Endothelial cell of umbilical vein (primary cell): ENCODE data around the gene REM2. TPM values are rescaled to one million over a fixed set of nuclear protein-coding genes. Genes with fewer than 3 reads are reported as not detected.
"Not testable (repeated sequence)": the region's sequence is repeated elsewhere in the genome, so short reads cannot be mapped to it uniquely, and the experiment has no call there.

Experiments
- BruUV-seq: library from RNA; stranded (reverse); fragments of 400-500 nt; replicated peaks from 2 replicates; lab custom pipeline; 2021; lab: Mats Ljungman, UMichigan
- CTCF ChIA-PET: fragments of 300-600, 350-600 bp; sonication (Branson Sonifier 250); formaldehyde crosslinking; loops from one replicate; lab custom pipeline; 2021; ENCODE audit warnings: antibody characterized with exemption, inconsistent platforms; lab: Charles Lee
- POLR2A ChIA-PET: fragments of 300-600, 350-600 bp; sonication (Branson Sonifier 250); formaldehyde crosslinking; loops from one replicate; lab custom pipeline; 2021; ENCODE audit warnings: antibody characterized with exemption, inconsistent platforms; lab: Charles Lee
- DNase-seq: peaks from one replicate; pipeline ENCODE4 v3.0.0-alpha.2; 2011; ENCODE audit warnings: low read depth, low spot score
- FAIRE-seq: peaks from 2 replicates; lab custom pipeline; 2011; peaks lifted over from hg19 to GRCh38; lab: Jason Lieb, UNC
- H2AFZ ChIP-seq: 2 replicates; pipeline ENCODE4 v1.6.0; 2012; ENCODE audit warnings: low read depth, low read length, control low read depth, inconsistent platforms
- H3K27ac ChIP-seq: 2 replicates; pipeline ENCODE4 v1.5.1; 2011; ENCODE audit warnings: low read depth, mild to moderate bottlenecking, control low read depth, low read length, moderate library complexity; ENCODE audit not compliant: insufficient read depth
- H3K27me3 ChIP-seq, 2 experiments: 2 replicates each; pipeline versions ENCODE4 v1.6.0 to v1.6.1; 2011; ENCODE audit warnings: low read length in 2 of 2, mixed read lengths in 1 of 2; ENCODE audit not compliant: control insufficient read depth in 2 of 2, insufficient read depth in 2 of 2
- H3K36me3 ChIP-seq, 2 experiments: 2 replicates in 1 of 2; 3 replicates in 1 of 2; pipeline ENCODE4 v1.5.1; 2011; ENCODE audit warnings: low read length in 2 of 2, mild to moderate bottlenecking in 1 of 2, moderate library complexity in 1 of 2; ENCODE audit not compliant: control insufficient read depth in 2 of 2, insufficient read depth in 2 of 2; ENCODE audit errors: extremely low read depth in 1 of 2
- H3K4me1 ChIP-seq: 3 replicates; pipeline ENCODE4 v1.5.1; 2011; ENCODE audit warnings: mild to moderate bottlenecking, low read length; ENCODE audit not compliant: control insufficient read depth, insufficient read depth; ENCODE audit errors: extremely low read depth
- H3K4me2 ChIP-seq: 2 replicates; pipeline ENCODE4 v1.6.1; 2011; ENCODE audit warnings: low read length, control low read depth, mixed read lengths; ENCODE audit not compliant: insufficient read depth
- H3K4me3 ChIP-seq, 3 experiments: fragments of 200-600 bp in 1 of 3; sonication (generic), shearing (Covaris generic) in 1 of 3; replicated peaks in 1 of 3; 2 replicates each; pipeline ENCODE4 v1.5.1; 2011 to 2016; ENCODE audit warnings: control low read depth in 3 of 3, low read length in 3 of 3, mild to moderate bottlenecking in 2 of 3, inconsistent platforms in 1 of 3, low read depth in 1 of 3, moderate library complexity in 1 of 3; ENCODE audit not compliant: insufficient read depth in 1 of 3
- H3K79me2 ChIP-seq: 2 replicates; pipeline ENCODE4 v1.6.0; 2012; ENCODE audit warnings: low read length, inconsistent platforms; ENCODE audit not compliant: control insufficient read depth, insufficient read depth
- H3K9ac ChIP-seq: replicated peaks from 2 replicates; pipeline ENCODE3; 2011; ENCODE audit warnings: low read length, control low read depth; ENCODE audit not compliant: insufficient read depth; ENCODE audit errors: extremely low read depth
- H3K9me1 ChIP-seq: replicated peaks from 3 replicates; pipeline ENCODE4 v1.6.0; 2011; ENCODE audit warnings: mild to moderate bottlenecking, low read length; ENCODE audit not compliant: control insufficient read depth, insufficient read depth; ENCODE audit errors: extremely low read depth
- H3K9me3 ChIP-seq: replicated peaks from 2 replicates; pipeline ENCODE4 v1.5.1; 2012; ENCODE audit warnings: low read length, inconsistent platforms; ENCODE audit not compliant: control insufficient read depth, insufficient read depth
- H4K20me1 ChIP-seq: replicated peaks from 2 replicates; pipeline ENCODE3; 2011; ENCODE audit warnings: mild to moderate bottlenecking, low read length; ENCODE audit not compliant: control insufficient read depth, insufficient read depth; ENCODE audit errors: extremely low read depth
- CTCF ChIP-seq, 2 donors: IDR thresholded peaks; 1 replicate in 1 of 2; 2 replicates in 1 of 2; pipeline ENCODE4 v1.5.1; 2011; ENCODE audit warnings: low read length in 2 of 2, mild to moderate bottlenecking in 2 of 2, moderate library complexity in 2 of 2, control low read depth in 1 of 2, inconsistent platforms in 1 of 2, low read depth in 1 of 2; ENCODE audit not compliant: insufficient read depth in 1 of 2; ENCODE audit errors: extremely low read depth in 1 of 2
- EZH2 ChIP-seq: IDR thresholded peaks from 2 replicates; pipeline ENCODE4 v1.6.1; 2012; ENCODE audit warnings: borderline replicate concordance, low read depth, mild to moderate bottlenecking, moderate library complexity, low read length, inconsistent platforms; ENCODE audit not compliant: severe bottlenecking
- FOS ChIP-seq: IDR thresholded peaks from 2 replicates; pipeline ENCODE4 v1.6.1; 2011; ENCODE audit warnings: mild to moderate bottlenecking, low read length, moderate library complexity, borderline replicate concordance; ENCODE audit not compliant: insufficient read depth
- GATA2 ChIP-seq: IDR thresholded peaks from 2 replicates; pipeline ENCODE4 v1.7.0; 2011; ENCODE audit warnings: low read depth, mild to moderate bottlenecking, moderate library complexity, mixed read lengths, low read length; ENCODE audit not compliant: insufficient read length, insufficient read depth
- JUN ChIP-seq: IDR thresholded peaks from 2 replicates; pipeline ENCODE4 v1.6.1; 2011; ENCODE audit warnings: borderline replicate concordance, low read depth; ENCODE audit not compliant: insufficient read length, insufficient read depth
- MAX ChIP-seq: IDR thresholded peaks from 2 replicates; pipeline ENCODE4 v1.6.1; 2011; ENCODE audit not compliant: insufficient read depth, insufficient read length
- MYC ChIP-seq: IDR thresholded peaks from one replicate; pipeline ENCODE4 v1.6.1; 2011; ENCODE audit warnings: mild to moderate bottlenecking, low read depth, low read length
- POLR2A ChIP-seq: IDR thresholded peaks from 2 replicates; pipeline ENCODE4 v1.6.1; 2012; ENCODE audit warnings: low read depth, mild to moderate bottlenecking, control low read depth, low read length
- POLR2AphosphoS5 ChIP-seq: IDR thresholded peaks from 2 replicates; pipeline ENCODE4 v1.6.1; 2012; ENCODE audit warnings: low read depth, mild to moderate bottlenecking, control low read depth, low read length, moderate library complexity; ENCODE audit not compliant: insufficient read depth
- dilution Hi-C: fragments of 300-500 bp; cut with MboI; formaldehyde crosslinking; loops from one replicate; pipeline ENCODE4 v1.15.0; 2019; ENCODE audit warnings: low sequenced_read_pairs; ENCODE audit not compliant: extremely low pct_ligation_motif_present
- intact Hi-C: fragments of 100-400 bp; cut with micrococcal nuclease; formaldehyde crosslinking; loops from one replicate; pipeline ENCODE4 v1.10.0; 2022
- polyA plus RNA-seq, 4 experiments: library from polyadenylated mRNA; depleted of rRNA in 3 of 4; stranded (reverse) in 3 of 4; unstranded in 1 of 4; fragments of >200 nt; gene quantifications; 2 replicates each; pipeline versions ENCODE4 v1.2.1 to v1.2.3, GENCODE V29; 2011 to 2012; ENCODE audit warnings: missing spikeins in 1 of 4
- total RNA-seq: library from RNA; stranded (reverse); gene quantifications from 2 replicates; pipeline ENCODE4 v1.2.3, GENCODE V29; 2021

The REM2 gene
- total and polyA plus RNA-seq, 2 donors (not counting 3 experiments of a cell fraction or from before 2014, with no cell fraction given): 0.33 TPM; not detected in 1

GRCh38 chr14:22856428-22856827, 26.6 kb upstream of the REM2 start:
- dilution Hi-C loops: no loop called here
- FAIRE-seq (no peak), DNase-seq (no peak)
- Histone ChIP-seq H3K4me1 (peaks cover 18% of the 10 kb centered on the region), H4K20me1 (no peaks in the 10 kb centered on the region), H3K9me1 (no peaks in the 10 kb centered on the region), H3K27me3 (no peaks in the 10 kb centered on the region), H3K4me2 (no peak overlapping the region), H3K9ac (no peak overlapping the region), H3K9me3 (no peaks in the 10 kb centered on the region), H3K79me2 (no peaks in the 10 kb centered on the region), H2AFZ (no peak overlapping the region), H3K4me3 (no peak overlapping the region), H3K27ac (no peak overlapping the region), H3K36me3 (no peaks in the 10 kb centered on the region)
- no TSS peak for BruUV-seq
- intact Hi-C loops: loop anchor here (10.0 kb wide), 1 partner anchor 382 kb away; no protein-coding TSS in a partner anchor
- ChIA-PET CTCF (interaction anchor here (1.9 to 10.2 kb wide), 5 partner anchors 21 to 285 kb away, joined by 9 to 313 read pairs (median 106); partner anchors contain the start of genes MMP14 and MRPL52), POLR2A (no interaction called here)
- TF ChIP-seq JUN (no peak), CTCF (IDR thresholded peaks at IDR 0.05; ENCODE audit: extremely low read depth in 1 of 2, insufficient read depth in 1 of 2, low read depth in 1 of 2, low read length in 2 of 2) (no peak), POLR2A (no peak), EZH2 (no peak), MYC (no peak), POLR2AphosphoS5 (no peak), GATA2 (no peak), MAX (no peak), FOS (no peak)

- intact Hi-C loops, H2AFZ ChIP-seq, dilution Hi-C loops, H4K20me1 ChIP-seq, H3K4me3 ChIP-seq, H3K9ac ChIP-seq, H3K27ac ChIP-seq, DNase-seq, H3K27me3 ChIP-seq, H3K9me1 ChIP-seq, H3K9me3 ChIP-seq, BruUV-seq, H3K36me3 ChIP-seq, FAIRE-seq, H3K4me2 ChIP-seq, H3K4me1 ChIP-seq, H3K79me2 ChIP-seq: not testable (repeated sequence)
- ChIA-PET CTCF (interaction anchor here (0.8 to 3.3 kb wide), 5 partner anchors 12 to 290 kb away, joined by 3 to 19 read pairs (median 4); partner anchors contain the start of gene LRP10), POLR2A (interaction anchor here (0.7 kb wide), 1 partner anchor 298 kb away, joined by 5 read pairs; no protein-coding TSS in a partner anchor)
These were observed 22.6 kb upstream of the REM2 start for GRCh38 chr14:22860377-22860776.
